GM21723 (cell line): Measurements from ENCODE around the gene ZNF202.
A peak's percentile ranks its signal among the peaks of the same experiment; 100 is the strongest.
"Not testable (repeated sequence)": the region's sequence is repeated elsewhere in the genome, so short reads cannot be mapped to it uniquely, and the experiment has no call there.

Experiments
- ATAC-seq: cut with Tn5 transposase; IDR thresholded peaks from one replicate; pipeline ENCODE4 v1.9.1; 2021; ENCODE audit warnings: mild to moderate bottlenecking, moderate library complexity; ENCODE audit not compliant: unreplicated experiment

The ZNF202 gene

DNA sequence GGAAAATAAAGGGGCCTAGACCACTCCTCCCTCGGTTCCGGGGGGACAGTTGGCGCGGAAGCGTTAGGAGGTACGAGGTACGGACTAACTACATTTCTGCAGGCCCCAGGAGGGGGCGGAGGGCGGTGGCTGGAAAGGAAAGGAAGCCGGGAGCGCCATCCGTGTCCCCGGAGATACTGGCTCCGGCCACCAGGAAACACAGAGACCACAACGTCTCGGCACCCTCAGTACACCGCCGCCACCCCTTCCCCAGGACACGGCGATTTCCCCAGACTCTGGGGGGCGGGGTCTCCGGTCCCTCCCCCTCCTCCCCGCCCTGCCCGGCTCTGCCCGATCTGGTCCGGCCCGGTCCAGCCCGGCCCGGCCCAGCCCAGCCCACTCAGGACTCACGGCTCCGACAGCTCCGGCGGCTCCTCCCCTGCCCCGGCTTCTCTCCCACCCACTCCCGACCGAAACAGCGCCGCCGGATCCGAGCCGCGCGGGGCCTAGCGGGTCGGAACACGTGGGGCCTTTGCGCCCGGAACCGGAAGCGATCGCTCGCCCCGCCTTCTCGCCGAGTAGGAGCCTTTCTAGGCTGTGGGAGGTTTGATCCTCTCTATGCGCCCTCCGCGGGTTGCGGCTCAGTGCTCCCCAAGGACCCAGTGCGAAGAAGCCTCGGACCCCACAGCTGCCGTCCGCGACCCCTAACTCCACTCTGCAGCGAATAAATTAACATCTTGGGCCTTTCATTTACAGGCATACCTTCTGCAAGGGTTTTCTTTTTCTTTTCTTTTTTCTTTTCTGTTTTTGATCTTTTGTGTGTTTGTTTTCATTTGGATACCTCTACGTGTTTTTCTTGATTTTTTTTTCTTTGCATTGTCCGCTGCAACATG is at the start of gene ZNF202:
Gene ZNF202 (minus strand): TSS at position 502 of the 872 bp plus-strand sequence. CDS start 10,772 bp downstream, outside the sequence.
- peak; percentile 99 for ATAC-seq

DNA sequence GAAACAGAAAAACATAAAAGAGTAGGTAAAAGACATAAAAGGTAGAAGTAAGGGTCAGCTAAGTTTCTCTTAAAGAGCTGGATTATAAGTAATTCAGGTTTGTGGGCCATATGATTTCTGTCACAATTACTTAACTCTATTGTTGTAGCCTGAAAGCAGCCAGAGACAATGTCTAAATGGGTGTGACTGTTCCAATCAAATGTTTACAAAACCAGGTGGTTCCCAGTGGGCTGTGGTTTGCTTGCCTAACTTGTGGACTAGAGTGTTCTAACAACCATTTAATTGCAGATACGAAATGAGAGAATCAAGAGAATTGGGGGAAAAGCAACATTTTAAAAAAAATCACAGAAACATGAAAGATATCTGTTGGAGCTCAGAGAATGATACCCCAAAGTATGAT is 42.1 kb upstream of the ZNF202 start:
- ATAC-seq = no peak

DNA sequence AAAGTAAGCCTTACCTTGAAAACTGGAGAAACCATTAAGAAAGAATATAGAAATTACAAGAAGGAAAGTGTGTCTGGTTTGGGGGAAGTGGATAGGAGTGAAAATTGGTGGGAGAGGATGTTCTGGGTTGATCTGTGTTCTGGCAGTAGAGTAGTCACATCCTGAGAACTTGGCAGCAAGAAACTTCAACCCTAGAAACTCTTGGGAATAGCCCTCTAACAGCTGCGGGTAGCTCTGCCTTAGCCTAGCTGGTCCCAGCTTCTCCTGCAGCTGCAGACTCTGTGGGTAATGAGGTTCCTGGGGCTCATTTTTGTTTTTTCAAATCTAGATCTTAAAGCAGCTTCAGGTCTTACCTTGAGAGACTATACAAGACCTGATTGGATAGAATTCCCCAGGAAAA is 37.1 kb upstream of the ZNF202 start:
- no peak for ATAC-seq

DNA sequence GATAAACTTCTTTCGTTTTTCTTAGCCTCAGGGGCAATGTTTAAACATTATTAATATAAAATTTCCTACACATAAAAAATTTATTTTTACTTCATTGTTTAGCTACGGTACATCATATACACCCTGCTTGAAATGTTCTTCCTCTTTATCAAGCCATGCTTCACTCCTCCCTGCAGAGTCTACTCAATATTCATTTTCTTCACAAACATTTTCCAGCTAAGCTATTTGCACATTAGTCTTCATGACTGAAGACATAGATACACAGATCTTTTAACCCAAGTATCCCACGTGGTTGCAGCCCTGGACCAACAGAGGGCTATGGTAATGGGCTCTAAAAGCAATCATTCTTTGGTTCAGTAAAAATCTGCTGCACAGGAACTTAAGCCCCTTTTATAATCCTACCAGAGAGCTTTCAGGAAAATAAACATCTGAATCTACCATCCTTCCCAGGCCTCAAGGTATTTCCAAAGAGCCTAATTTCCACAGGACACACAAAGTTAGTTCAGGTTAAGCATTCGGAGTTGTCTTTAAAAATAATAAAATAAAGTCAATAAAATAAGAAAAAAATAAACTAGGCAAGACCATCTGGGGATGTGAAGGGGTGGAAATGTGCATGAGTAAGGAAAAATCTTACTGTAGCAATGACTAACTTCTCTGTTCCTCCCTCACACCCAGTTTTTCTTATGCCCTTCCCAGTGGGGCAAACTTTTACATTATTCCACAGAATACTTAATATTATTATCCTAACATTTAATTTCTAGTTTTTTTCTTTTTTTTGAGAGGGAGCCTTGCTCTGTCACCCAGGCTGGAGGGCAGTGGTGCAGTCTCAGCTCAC is 34.5 kb upstream of the ZNF202 start:
- no peak for ATAC-seq

DNA sequence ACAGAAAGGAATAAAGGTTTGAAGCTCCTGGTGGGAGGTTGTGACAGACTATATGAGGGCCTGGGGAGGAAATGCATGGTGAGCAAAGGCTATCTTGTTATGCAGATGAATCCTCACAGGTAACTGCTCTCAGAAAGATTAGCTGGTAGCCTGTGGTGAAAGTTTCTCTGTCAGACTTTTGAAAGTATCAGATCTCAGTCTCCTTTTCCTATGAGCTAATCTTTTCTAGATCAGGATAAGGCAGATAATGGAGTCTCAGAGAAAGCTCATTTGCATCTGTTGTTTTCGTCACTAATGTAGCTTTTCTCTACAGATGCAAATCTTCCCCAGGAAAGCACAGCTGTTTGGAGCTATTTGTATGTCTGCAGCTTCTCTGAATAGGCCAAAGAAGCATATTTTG is 33.8 kb upstream of the ZNF202 start:
- no peak for ATAC-seq

DNA sequence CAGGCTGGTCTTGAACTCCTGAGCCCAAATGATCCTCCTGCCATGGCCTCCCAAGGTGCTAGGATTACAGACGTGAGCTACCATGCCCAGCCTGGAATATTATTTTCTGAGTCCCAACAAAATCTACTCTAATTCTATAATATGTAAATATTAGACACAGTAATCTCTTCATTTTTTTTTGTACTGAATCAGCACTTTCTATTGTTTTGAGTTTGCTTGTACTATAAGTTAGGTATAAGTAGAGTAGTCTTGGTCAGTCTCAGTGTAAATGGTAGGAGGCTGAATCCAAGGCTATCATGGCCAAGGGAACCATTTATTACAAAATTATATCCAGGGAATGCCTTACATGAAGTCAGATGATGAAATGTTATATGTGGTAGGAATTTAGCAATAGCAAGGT is 32.5 kb upstream of the ZNF202 start:
- no peak for ATAC-seq

DNA sequence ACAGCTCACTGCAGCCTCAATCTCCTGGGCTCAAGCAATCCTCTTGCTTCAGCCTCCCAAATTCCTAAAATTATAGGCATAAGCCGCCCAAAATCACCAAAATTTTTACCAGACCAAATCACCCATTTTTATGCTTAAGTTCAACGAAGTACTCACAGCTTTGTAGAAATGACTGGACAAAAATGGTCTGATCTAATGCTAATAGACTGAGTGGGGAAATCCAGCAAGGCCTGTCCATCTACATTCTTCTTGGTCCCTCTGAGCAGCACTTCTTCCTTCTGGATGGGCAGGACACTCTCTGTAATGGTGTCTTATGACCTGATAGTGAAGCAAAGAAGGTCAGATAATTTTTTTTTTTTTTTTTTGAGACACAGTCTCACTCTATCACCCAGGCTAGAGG is 31.6 kb upstream of the ZNF202 start:
- no peak for ATAC-seq

DNA sequence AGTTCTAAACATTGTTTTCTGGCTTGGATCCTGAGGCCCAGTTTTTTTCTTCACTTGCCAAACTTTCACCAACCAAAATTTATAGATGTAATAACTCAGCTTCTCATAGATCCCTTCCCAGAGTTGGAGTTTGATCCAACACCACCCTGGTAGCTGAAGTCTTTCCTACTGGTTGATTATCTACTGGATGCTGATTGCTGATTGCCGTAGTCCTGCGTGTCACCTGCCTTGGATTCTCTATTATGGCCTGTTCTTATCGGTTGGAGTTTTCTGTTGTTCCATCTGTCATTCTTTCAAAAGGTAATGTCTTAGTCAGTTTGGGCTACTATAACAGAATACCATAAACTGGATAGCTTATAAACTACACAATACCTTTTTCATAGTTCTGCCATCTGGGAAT is 30.2 kb upstream of the ZNF202 start:
- ATAC-seq = no peak

DNA sequence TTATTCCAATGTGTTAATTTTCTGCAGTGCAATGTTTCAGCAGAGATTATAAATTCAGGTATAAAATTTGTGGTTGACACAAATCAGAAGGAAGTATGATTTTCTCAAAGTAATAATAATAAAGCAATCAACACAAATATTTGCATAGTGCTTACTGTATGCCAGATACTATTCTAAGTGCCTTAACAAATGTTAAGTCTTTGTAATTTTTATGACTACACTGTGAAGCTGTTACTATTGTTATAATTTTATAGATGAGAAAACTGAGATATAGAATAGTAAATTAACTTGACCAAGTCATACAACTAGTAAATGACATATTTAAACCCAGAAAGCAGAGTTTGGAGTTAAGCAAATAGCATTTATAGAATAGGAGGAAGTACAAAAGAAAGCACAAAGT is 29.3 kb upstream of the ZNF202 start:
- no peak for ATAC-seq

DNA sequence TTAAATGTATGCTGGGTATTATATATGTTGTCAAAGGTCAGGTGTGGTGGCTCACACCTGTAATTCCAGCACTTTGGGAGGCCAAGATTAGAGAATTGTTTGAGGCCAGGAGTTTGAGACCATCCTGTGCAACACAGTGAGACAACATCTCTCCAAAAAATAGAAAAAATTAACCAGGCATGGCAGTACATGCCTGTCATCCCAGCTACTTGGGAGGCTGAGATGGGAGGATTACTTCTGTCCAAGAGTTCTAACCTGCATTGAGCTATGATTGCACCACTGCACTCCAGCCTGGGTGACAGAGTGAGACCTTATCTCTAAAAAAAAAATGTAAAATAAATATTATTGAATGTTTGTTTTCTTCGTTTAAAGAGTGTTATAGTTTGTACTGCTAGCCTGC is 24.1 kb upstream of the ZNF202 start:
- ATAC-seq = no peak

DNA sequence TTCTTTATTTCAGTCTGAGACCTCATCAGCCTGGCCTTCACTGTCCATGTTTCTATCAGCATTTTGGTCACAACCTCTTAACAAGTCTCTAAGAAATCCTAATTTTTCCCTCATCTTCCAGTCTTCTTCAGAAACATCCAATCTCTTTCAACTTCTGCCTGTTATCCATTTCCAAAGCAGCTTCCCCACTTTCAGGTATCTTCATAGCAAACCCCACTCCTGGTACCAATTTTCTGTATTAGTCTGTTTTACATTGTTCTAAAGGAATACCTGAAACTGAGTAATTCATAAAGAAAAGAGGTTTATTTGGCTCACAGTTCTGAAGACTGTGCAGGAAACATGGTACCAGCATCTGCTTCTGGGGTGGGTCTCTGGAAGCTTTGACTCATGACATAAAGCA is 21.0 kb upstream of the ZNF202 start:
- no peak for ATAC-seq

DNA sequence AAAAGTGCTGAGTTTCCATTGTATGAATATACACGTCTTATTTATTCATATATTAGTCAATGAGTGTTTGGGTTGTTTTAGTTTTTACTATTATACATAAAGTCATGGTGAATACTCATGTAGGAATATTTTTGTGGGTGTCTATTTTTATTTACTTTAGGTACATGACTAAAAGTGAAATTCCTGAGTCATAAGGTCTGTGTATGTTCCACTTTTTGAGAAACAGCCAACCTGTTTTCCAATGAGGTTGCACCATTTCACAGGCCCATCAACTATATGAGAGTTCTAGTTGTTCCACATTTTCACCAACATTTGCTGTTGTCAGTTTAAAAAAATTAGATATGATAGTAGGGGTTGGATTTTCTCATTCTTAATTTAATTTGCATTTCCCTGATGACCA is 19.4 kb upstream of the ZNF202 start:
- ATAC-seq = peak; percentile 85

DNA sequence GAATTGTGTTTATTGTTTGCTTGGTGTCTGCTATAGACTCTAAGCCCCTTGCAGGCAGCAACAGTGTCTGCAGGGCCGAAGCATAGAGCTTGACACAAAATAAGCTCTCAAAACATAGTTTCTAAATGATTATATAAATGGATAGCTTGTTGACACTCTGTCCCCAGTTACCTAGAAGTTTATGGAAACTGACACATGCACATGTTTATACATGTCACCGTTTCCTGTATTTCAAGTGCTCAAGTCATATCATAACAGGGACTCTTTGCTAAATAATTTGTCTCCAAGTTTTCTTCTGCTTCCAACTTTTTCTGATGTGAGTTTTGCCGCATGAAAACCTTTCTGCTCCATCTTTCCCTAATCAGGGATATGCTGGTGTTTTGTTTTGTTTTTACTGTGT is 16.5 kb upstream of the ZNF202 start:
- ATAC-seq = no peak

DNA sequence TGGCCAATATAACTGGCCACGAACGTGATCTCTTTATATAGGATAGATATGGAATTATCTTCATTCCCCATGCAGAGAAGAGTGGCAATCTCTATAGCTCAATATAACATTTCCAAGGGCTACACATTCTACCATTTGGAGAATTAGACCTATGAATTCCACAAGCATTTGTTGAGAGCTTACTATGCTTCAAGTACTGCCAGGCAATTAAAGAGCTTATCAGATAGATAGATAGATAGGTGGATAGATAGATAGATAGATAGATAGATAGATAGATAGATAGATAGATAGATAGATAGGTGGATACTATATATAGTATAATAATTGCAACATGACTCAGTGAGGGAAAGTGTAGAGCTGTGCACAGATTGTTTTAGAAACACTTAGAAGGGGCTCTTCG is 14.4 kb upstream of the ZNF202 start:
- ATAC-seq = no peak

DNA sequence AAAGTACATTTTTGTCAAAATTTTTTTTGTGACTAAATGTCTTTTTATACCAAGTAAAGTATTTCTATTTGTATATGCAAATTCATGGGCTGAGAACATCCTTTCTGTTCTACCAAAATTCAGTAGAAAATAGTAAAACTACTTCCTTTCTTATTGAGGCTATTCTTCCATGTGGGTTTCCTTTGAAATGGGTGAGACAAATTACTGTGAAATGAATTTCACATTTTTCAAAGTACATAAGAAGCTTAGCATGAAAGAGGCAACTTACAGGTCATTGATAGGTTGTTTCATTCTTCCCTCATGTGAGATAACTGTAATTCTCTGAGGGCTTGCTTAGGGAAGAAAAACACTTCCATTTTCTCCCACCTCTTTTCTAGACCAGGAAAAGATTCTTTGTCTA is 13.9 kb upstream of the ZNF202 start:
- no peak for ATAC-seq

DNA sequence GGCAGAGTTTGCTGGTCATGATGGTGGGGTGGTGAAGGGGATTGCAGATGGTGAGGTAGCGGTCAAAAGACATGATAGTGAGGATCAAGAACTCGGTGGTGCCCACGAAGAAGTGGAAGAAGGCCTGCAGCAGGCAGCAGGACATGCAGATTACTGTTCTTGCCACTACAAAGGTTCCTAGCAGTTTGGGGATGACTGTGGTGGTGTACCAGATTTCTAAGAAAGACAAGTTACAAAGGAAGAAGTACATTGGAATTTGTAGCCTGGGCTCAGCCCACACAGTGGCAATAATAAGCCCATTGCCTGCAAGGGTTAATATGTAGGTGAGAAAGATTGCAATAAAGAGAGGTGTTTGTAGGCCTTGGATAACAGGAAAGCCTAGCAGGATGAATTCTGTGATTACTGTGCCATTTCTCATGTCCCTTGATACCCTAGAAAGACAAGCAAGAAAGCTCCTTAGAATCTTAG is 12.7 kb upstream of the ZNF202 start, which contains the start of gene OR6X1:
Gene OR6X1 (minus strand): TSS at position 418 of the 468 bp plus-strand sequence. CDS start 0 bp downstream, at position 418.
- ATAC-seq = no peak

DNA sequence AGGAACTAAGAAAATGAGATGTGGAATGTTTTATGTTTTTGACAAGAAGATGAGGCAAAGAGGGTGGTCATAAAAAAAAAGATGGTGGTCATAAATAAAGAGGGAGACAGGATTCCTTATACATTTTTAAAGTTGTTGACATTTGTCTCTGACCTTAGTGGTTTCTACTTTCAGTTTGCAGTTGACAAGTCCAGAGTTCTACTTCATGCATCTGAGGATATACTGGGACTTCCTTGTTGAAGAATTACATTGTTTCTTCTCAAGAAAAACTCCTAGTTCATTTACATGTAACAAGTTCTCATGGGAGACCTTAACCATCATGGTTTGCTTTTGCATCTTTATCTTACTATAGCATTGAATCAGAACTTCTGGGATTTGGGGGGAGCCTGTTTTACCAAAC is 11.7 kb upstream of the ZNF202 start:
- peak; percentile 57 for ATAC-seq

DNA sequence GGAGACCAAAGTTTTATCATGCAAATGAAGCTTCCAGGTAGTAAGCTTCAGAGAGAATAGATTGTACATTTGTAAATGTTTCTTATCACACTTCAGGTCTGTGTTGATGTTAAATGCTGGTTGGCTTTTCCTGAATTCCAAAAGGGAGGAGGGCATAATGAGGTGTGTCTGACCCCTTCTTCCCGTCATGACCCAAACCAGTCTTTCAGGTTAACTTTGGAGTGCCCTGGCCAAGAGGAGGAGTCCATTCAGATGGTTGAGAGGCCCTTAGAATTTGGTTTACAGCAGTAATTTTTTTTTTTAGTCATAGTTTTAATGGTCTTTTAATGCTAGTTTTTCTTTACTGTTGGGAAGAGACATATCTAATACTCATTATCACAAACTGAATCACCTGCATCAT is 10.3 kb upstream of the ZNF202 start:
- no peak for ATAC-seq

DNA sequence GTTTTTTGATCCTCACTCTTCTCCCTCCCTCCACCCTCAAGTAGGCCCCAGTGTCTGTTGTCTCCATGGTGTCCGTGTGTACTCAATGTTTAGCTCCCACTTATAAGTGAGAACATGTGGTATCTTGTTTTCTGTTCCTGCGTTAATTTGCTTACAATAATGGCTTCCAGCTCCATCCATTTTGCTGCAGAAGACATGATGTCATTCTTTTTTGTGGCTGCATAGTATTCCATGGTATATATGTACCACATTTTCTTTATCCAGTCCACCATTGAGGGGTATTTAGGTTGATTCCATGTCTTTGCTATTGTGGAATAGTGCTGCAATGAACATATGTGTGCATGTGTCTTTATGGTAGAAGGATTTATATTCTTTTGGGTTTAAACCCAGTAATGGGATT is 6.9 kb upstream of the ZNF202 start:
- ATAC-seq = not testable (repeated sequence)

DNA sequence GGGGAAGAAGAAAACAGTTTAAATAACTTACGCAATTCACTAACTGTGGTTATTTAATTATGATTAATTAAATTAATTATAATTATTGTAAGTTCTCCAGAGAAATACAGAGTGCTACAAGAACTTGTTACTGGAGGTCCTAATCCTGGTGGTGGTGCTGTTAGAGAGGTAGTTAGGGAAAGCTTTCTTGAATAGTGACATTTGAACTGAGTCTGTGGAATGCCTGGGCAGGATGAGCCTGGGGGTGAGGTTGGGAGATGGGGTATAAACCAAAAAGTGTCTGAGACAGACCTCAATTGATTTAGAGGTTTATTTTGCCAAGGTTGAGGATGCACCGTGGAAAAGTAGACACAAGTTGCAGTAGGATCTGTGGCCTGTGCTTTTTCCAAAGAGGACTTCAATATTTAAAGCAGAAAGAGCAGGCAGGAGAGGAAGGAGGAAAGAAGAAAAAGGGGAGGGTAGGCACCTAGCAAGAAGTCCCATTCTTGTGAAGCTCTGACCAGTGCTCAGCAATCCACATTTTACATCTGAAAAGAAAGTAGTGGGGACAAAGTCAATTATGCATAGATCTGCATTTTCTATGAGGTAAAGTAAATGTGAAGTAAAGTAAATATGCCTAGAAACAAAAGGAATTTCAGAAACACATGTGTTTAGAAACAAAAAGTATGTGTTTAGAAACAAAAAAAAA is 4.4 kb upstream of the ZNF202 start:
- no peak for ATAC-seq

DNA sequence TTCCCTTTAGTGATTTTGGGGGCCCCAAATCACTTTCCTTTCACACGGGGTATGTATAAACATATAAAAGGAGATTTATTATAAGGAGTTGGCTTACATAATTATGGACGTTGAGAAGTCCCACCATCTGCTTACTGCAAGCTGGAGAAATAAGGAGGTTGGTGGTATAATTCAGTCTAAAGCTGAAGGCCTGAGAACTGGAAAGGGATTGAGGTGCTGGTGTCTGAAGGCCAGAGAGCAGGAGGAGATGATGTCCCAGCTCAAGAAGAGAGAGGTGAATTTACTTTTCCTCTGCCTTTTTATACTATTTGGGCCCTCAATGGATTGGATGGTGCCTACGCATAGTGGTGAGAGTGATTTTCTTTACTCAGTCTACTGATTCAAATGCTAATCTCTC is 1.3 kb upstream of the ZNF202 start:
- no peak for ATAC-seq
